Stimulated activated naive B cell treated with anti-CD40 and anti-IgM and Interleukin-4, amounts not matched to agents 10 μg/mL and 1 μg/mL and 100 μg/mL, for 72 hours (primary cell): ENCODE data around the gene MPL.
A peak's percentile ranks its signal among the peaks of the same experiment; 100 is the strongest.

Source experiments
- ATAC-seq, 2 donors: fragments of 150-1000 bp; cut with Tn5 transposase; replicated peaks; 2 replicates each; pipeline ENCODE4 v1.10.0; 2021; ENCODE audit warnings: moderate library complexity in 1 of 2
- DNase-seq: peaks from one replicate; pipeline ENCODE4 v3.0.0; 2021
- H3K27ac Mint-ChIP-seq: one replicate; pipeline ENCODE4 v1.8.0; 2022; ENCODE audit warnings: mild to moderate bottlenecking, mixed read lengths
- H3K27me3 Mint-ChIP-seq, 2 donors: one replicate each; pipeline ENCODE4 v1.8.0; 2022; ENCODE audit warnings: mixed read lengths in 2 of 2
- H3K36me3 Mint-ChIP-seq, 2 donors: one replicate each; pipeline ENCODE4 v1.8.0; 2022; ENCODE audit warnings: mixed read lengths in 2 of 2, mild to moderate bottlenecking in 1 of 2
- H3K4me1 Mint-ChIP-seq, 2 donors: one replicate each; pipeline ENCODE4 v1.8.0; 2022; ENCODE audit warnings: mixed read lengths in 2 of 2, mild to moderate bottlenecking in 1 of 2
- H3K4me3 Mint-ChIP-seq, 2 donors: one replicate each; pipeline ENCODE4 v1.8.0; 2022; ENCODE audit warnings: mild to moderate bottlenecking in 2 of 2, mixed read lengths in 2 of 2, moderate library complexity in 1 of 2
- H3K9me3 Mint-ChIP-seq, 2 donors: one replicate each; pipeline ENCODE4 v1.8.0; 2022; ENCODE audit warnings: mixed read lengths in 2 of 2, mild to moderate bottlenecking in 1 of 2

Gene MPL

GRCh38 chr1:43337588-43337987 is at the start of gene MPL:
MPL (plus strand) TSS chr1:43337818; CDS start chr1:43337849, 31 bp downstream.
- Mint-ChIP-seq H3K27ac (no peak within 1 kb of the TSS), H3K27me3 (no peaks in the 10 kb centered on the region), H3K9me3 (no peaks in the 10 kb centered on the region), H3K4me1 (no peaks in the 10 kb centered on the region), H3K4me3 (no peak within 1 kb of the TSS), H3K36me3 (no peaks in the 10 kb centered on the region)
- DNase-seq = no peak
- no peak for ATAC-seq

- H3K27ac Mint-ChIP-seq = no peak overlapping the region
- no peaks in the 10 kb centered on the region for H3K36me3 Mint-ChIP-seq
- peaks cover 5 to 6% of the 10 kb centered on the region in 2 donors for H3K4me1 Mint-ChIP-seq
- H3K9me3 Mint-ChIP-seq = no peaks in the 10 kb centered on the region
- ATAC-seq = no peak
- DNase-seq = no peak
- H3K27me3 Mint-ChIP-seq = peaks cover 15 to 16% of the 10 kb centered on the region in 2 donors
- H3K4me3 Mint-ChIP-seq = no peak overlapping the region
Observed at GRCh38 chr1:43288058-43288784, 49.4 kb upstream of the MPL start.

- Mint-ChIP-seq H3K9me3 (no peaks in the 10 kb centered on the region), H3K36me3 (no peaks in the 10 kb centered on the region), H3K27me3 (peaks cover 15 to 16% of the 10 kb centered on the region in 2 donors), H3K27ac (no peak overlapping the region), H3K4me1 (peaks cover 6 to 10% of the 10 kb centered on the region in 2 donors), H3K4me3 (no peak overlapping the region)
- no peak for ATAC-seq
- no peak for DNase-seq
Observed at GRCh38 chr1:43288785-43289706, 48.6 kb upstream of the MPL start.

- H3K4me1 Mint-ChIP-seq = peaks cover 6 to 18% of the 10 kb centered on the region in 2 donors
- H3K36me3 Mint-ChIP-seq = no peaks in the 10 kb centered on the region
- no peak for DNase-seq
- no peaks in the 10 kb centered on the region for H3K9me3 Mint-ChIP-seq
- no peak overlapping the region for H3K4me3 Mint-ChIP-seq
- H3K27ac Mint-ChIP-seq = no peak overlapping the region
- H3K27me3 Mint-ChIP-seq = peaks cover 5 to 7% of the 10 kb centered on the region in 2 donors
- ATAC-seq = no peak
Observed at GRCh38 chr1:43292216-43292615, 45.4 kb upstream of the MPL start.

GRCh38 chr1:43292679-43293078 is 44.9 kb upstream of the MPL start:
- Mint-ChIP-seq H3K4me3 (no peak overlapping the region), H3K36me3 (no peaks in the 10 kb centered on the region), H3K27ac (no peak overlapping the region), H3K4me1 (peaks cover 6 to 18% of the 10 kb centered on the region in 2 donors), H3K27me3 (peaks cover under 1 to 5% of the 10 kb centered on the region in 2 donors), H3K9me3 (no peaks in the 10 kb centered on the region)
- ATAC-seq (peak; percentile 56 to 58), DNase-seq (no peak)

- Mint-ChIP-seq H3K9me3 (no peaks in the 10 kb centered on the region), H3K4me3 (no peak overlapping the region), H3K36me3 (no peaks in the 10 kb centered on the region), H3K4me1 (peaks cover 6 to 18% of the 10 kb centered on the region in 2 donors), H3K27me3 (peaks cover 0 to 7% of the 10 kb centered on the region in 2 donors), H3K27ac (no peak overlapping the region)
- DNase-seq (no peak), ATAC-seq (no peak)
Observed at GRCh38 chr1:43293176-43293575, 44.4 kb upstream of the MPL start.

GRCh38 chr1:43293896-43294760 is 43.5 kb upstream of the MPL start:
- Mint-ChIP-seq H3K27ac (no peak overlapping the region), H3K27me3 (peaks cover 0 to 3% of the 10 kb centered on the region in 2 donors), H3K4me3 (no peak overlapping the region), H3K4me1 (peaks cover 6 to 18% of the 10 kb centered on the region in 2 donors), H3K9me3 (no peaks in the 10 kb centered on the region), H3K36me3 (no peaks in the 10 kb centered on the region)
- no peak for DNase-seq
- no peak for ATAC-seq

GRCh38 chr1:43294761-43295160 is 42.9 kb upstream of the MPL start:
- no peaks in the 10 kb centered on the region for H3K36me3 Mint-ChIP-seq
- peaks cover 0 to 3% of the 10 kb centered on the region in 2 donors for H3K27me3 Mint-ChIP-seq
- no peak for ATAC-seq
- DNase-seq = no peak
- no peak overlapping the region for H3K4me3 Mint-ChIP-seq
- no peaks in the 10 kb centered on the region for H3K9me3 Mint-ChIP-seq
- peaks cover 6 to 18% of the 10 kb centered on the region in 2 donors for H3K4me1 Mint-ChIP-seq
- peak overlapping the region; percentile 47 for H3K27ac Mint-ChIP-seq

- no peaks in the 10 kb centered on the region for H3K36me3 Mint-ChIP-seq
- no peaks in the 10 kb centered on the region for H3K9me3 Mint-ChIP-seq
- DNase-seq (no peak), ATAC-seq (no peak)
- H3K27ac Mint-ChIP-seq = no peak overlapping the region
- peaks cover 8 to 18% of the 10 kb centered on the region in 2 donors for H3K4me1 Mint-ChIP-seq
- peaks cover 0 to 6% of the 10 kb centered on the region in 2 donors for H3K27me3 Mint-ChIP-seq
- H3K4me3 Mint-ChIP-seq = no peak overlapping the region
Observed at GRCh38 chr1:43296207-43296606, 41.4 kb upstream of the MPL start.

- ATAC-seq (no peak), DNase-seq (no peak)
- Mint-ChIP-seq H3K4me1 (peaks cover 6 to 13% of the 10 kb centered on the region in 2 donors), H3K9me3 (no peaks in the 10 kb centered on the region), H3K4me3 (no peak overlapping the region), H3K36me3 (no peaks in the 10 kb centered on the region), H3K27me3 (peaks cover 0 to 11% of the 10 kb centered on the region in 2 donors), H3K27ac (no peak overlapping the region)
Observed at GRCh38 chr1:43298055-43298454, 39.6 kb upstream of the MPL start.

GRCh38 chr1:43299101-43299500 is 38.5 kb upstream of the MPL start:
- no peaks in the 10 kb centered on the region for H3K36me3 Mint-ChIP-seq
- H3K27ac Mint-ChIP-seq = no peak overlapping the region
- no peak for ATAC-seq

GRCh38 chr1:43300378-43301094 is 37.1 kb upstream of the MPL start, which contains the start of gene TIE1:
TIE1 (plus strand) TSS chr1:43300982; CDS start chr1:43301072, 90 bp downstream.
- no peak for DNase-seq
- Mint-ChIP-seq H3K4me1 (peaks cover 4 to 7% of the 10 kb centered on the region in 2 donors), H3K4me3 (no peak within 1 kb of the TSS), H3K27me3 (peaks cover 5 to 16% of the 10 kb centered on the region in 2 donors), H3K27ac (no peak within 1 kb of the TSS), H3K36me3 (no peaks in the 10 kb centered on the region), H3K9me3 (no peaks in the 10 kb centered on the region)
- ATAC-seq = no peak

More at GRCh38 chr1:43299101-43299500, 38.5 kb upstream of the MPL start:
- Mint-ChIP-seq H3K9me3 (no peaks in the 10 kb centered on the region), H3K4me3 (no peak overlapping the region), H3K27me3 (peaks cover 1 to 12% of the 10 kb centered on the region in 2 donors), H3K4me1 (peaks cover 4 to 8% of the 10 kb centered on the region in 2 donors)
- no peak for DNase-seq

- Mint-ChIP-seq H3K36me3 (no peaks in the 10 kb centered on the region), H3K4me3 (no peak overlapping the region), H3K27ac (no peak overlapping the region), H3K4me1 (peaks cover 0 to 5% of the 10 kb centered on the region in 2 donors), H3K27me3 (peaks cover 5 to 24% of the 10 kb centered on the region in 2 donors), H3K9me3 (no peaks in the 10 kb centered on the region)
- no peak for DNase-seq
- no peak for ATAC-seq
Observed at GRCh38 chr1:43302201-43302600, 35.4 kb upstream of the MPL start.
